ENCODE data around the gene MMP11.

Gene MMP11

GRCh38 chr22:23822101-23822671 is 49.5 kb downstream of the MMP11 start:
- Histone ChIP-seq H3K27ac (peak overlapping the region in 1 of 21 experiments; percentile 45), H3K4me3 (no peak overlapping the region)

GRCh38 chr22:23823331-23823791 is 50.7 kb downstream of the MMP11 start:
- Histone ChIP-seq H3K4me3 (no peak overlapping the region), H3K27ac (peak overlapping the region in 6 of 21 experiments; percentile 6 to 46 (median 24))

GRCh38 chr22:23824476-23825245 is 52.0 kb downstream of the MMP11 start:
- Histone ChIP-seq H3K27ac (peak overlapping the region in 8 of 21 experiments; percentile 6 to 47 (median 26)), H3K4me3 (no peak overlapping the region)

- Histone ChIP-seq H3K27ac (peak overlapping the region in 19 of 21 experiments; percentile 2 to 79 (median 48)), H3K4me3 (no peak overlapping the region)
These were observed 52.7 kb downstream of the MMP11 start for GRCh38 chr22:23825246-23825905.

DNA sequence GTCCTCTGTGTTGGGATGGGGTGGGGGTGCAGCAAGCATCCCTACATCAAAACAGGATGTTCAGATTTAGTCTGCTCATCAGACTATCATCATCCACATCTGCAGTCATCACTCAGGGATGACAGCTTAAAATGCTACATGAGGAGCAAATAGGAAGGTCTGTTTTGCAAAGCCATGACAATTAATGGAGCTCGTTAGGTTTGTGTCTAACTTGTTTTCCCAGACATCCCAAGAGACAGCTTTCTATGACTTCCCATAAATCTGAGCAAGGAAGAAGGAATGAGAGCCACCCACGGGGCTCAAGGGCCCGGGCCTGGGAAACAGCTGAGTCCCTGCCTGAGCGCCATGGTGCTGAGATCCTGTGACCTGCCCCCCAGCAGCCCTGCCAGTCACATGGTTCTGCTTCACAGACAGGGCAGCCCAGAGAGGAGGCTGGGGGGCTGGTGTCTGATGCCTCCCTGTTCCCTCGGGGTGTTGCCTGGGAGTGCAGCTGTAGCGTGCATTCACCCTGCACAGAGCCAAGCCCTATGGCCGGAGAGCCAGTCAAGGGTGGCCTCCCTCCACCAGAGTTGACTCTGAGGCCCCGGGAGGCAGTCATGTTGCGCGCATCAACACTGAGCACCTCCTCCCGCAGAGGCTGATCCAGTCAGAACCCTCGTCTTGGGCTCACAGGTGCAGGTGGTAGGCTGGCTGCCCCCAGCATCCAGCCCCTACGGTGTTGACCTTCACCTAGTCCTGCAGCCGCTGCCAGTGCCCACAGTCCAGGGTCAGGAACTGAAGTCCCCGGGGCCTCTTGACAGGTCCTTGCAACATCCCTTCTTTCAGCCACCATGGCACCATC is 54.1 kb downstream of the MMP11 start:
- Histone ChIP-seq H3K4me3 (no peak overlapping the region), H3K27ac (peak overlapping the region in 14 of 21 experiments; percentile 3 to 81 (median 46))

DNA sequence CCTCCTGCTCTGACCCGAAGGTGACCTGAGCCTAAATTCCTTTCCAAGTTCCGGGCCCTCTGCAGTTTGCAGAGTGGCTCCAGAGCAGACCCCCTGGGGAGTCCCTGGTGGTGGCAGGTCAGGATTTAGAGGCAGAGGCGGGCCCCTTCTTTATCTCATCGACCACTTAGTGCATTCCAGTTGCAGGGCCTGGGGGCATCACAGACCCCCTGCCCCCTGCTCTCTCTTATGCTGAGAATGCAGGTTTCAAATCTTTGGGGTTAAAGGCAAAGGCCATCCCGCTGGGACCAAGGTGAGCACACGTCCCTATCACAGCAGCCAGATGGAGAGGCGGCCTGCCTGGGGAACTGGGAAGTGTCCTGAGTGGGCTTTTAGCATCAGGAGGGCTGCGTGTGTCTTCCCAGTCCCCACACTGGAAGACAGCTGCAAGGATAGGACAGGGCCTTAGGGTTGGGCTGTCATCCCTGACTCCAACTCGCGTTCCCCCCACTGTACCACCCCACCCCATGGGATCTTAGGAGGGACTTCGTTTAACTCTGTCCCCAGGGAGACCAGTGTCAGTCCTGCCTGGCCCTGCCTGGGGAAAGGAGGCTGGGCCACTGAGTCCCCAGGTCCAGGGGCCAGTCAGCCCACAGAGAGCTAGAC is 54.8 kb downstream of the MMP11 start:
- Histone ChIP-seq H3K27ac (peak overlapping the region in 12 of 21 experiments; percentile 6 to 81 (median 37)), H3K4me3 (no peak overlapping the region)

GRCh38 chr22:23828800-23829680 is 56.4 kb downstream of the MMP11 start:
- Histone ChIP-seq H3K4me3 (no peak overlapping the region), H3K27ac (peak overlapping the region in 9 of 21 experiments; percentile 0 to 57 (median 27))

- Histone ChIP-seq H3K27ac (peak overlapping the region in 2 of 21 experiments; percentile 21 to 57), H3K4me3 (no peak overlapping the region)
These were observed 57.3 kb downstream of the MMP11 start for GRCh38 chr22:23829845-23830372.

DNA sequence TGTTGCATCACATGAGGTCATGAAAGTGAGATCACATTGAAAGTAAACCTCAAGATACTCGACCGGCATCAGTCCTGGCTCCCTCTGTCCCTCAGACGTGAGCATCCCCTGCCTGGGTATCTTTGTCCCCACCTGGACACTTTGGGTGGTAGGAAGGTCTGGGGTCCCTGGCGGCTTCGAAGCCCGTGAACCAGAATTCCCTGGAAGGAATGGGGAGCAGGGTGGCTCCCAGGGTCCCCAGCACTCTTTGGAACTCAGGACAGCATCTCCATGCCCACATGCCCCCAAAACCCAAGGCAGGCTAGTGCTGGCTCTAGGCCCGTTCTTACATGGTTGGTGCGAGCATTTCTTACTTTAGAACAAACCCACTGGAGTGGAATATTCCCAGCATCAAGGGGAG is 58.6 kb downstream of the MMP11 start:
- Histone ChIP-seq H3K4me3 (no peak overlapping the region), H3K27ac (no peak overlapping the region)

GRCh38 chr22:23831781-23832180 is 59.1 kb downstream of the MMP11 start:
- Histone ChIP-seq H3K27ac (peak overlapping the region in 1 of 21 experiments; percentile 29), H3K4me3 (no peak overlapping the region)

DNA sequence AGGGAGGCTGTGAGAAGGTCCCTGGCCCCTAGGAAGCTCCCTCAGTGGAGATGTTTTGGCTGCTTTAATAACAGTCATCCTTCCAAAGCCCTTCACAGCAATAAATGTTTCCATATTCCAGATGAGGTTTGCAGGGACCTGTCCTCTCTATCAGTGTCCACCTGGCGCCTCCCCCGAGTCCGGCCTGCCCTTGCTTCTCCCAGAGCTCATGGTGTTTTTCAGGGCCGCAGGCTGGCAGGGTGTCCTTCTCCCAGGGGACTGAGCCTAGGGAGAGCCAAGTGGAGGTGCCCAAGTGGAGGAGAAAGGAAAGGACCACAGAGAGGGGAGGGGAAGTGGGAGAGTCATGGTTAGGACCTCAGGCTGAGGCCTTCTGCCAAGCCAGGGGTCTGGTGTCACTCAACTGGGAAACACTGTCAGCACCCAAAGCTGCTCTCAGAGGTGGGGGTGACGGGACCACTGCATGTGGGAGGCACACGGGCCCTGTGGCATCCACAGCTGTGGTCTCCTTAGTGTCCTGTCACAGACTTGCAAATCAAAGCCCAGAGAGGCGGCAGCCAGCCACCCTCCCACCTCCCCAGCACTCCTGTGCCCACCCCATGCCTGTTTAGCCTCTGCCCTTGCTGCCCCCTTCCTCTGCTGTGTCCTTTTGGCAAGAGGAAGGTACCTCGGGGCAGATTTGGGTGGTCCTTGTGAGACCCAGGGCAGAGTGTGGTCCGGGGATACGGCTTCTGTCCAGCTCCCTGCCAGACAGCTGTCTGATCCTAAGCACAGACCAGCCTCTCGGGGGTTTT is 59.8 kb downstream of the MMP11 start:
- Histone ChIP-seq H3K27ac (peak overlapping the region in 2 of 21 experiments; percentile 14 to 29), H3K4me3 (no peak overlapping the region)

DNA sequence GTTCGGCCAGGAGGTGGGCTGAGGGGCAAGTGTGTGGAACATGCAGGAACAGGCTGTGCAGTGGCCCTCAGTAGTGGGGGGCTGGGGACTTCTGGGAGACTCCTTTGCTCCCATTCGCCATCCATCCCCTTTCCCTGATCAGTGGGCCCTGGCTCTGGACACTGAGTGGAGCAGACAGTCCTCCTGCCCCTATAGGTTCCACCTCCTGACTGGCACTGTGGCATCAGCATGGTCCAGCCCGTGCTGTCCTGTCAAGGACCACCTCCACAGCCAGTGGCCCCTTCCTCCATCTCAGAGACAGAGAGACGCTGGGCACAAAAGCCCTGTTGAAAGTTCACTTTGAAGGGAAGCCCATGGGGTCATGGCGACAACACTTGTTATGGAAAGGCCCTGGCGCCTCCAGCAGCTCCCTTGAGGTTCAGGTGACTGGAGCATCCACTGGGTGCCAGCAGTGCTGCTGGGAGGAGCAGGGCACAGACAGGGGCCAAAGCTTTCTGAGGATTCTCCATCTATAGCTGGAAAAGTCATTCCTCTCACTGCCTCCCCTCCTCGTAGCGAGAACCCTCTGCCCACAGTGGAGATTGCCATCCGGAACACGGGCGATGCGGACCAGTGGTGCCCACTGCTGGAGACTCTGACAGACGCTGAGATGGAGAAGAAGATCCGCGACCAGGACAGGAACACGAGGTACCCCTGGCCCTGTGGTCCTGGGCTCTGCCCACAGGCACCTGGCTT is 60.5 kb downstream of the MMP11 start:
- H3K27ac ChIP-seq: peak overlapping the region in 2 of 21 experiments; percentile 14 to 18
- H3K4me3 ChIP-seq: no peak overlapping the region
